DOHH2 (cell line): Measurements from ENCODE around the gene CAMSAP2.

Source experiments
- CTCF ChIP-seq: fragments of 200-600 bp; sonication (generic); IDR thresholded peaks from one replicate; pipeline ENCODE4 v1.5.1; 2014; ENCODE audit warnings: antibody characterized with exemption, mild to moderate bottlenecking, low read depth, low read length; ENCODE audit not compliant: poor library complexity, severe bottlenecking
- EZH2phosphoT487 ChIP-seq: fragments of 200-600 bp; sonication (generic); IDR thresholded peaks from 2 replicates; pipeline ENCODE4 v1.6.1; 2017; ENCODE audit warnings: borderline replicate concordance, mild to moderate bottlenecking, antibody characterized with exemption, low read length, moderate library complexity, mixed read lengths

- TF ChIP-seq CTCF (no peak), EZH2phosphoT487 (no peak)
Measured at GRCh38 chr1:200805719-200806118, 67.0 kb downstream of the CAMSAP2 start.
